Nephron (organoid): Measurements from ENCODE around the gene ARHGAP45.
A peak's percentile ranks its signal among the peaks of the same experiment; 100 is the strongest.

Experiments used
- H3K27ac Mint-ChIP-seq, 3 experiments: 2 replicates each; pipeline ENCODE4 v1.8.0; 2020; ENCODE audit warnings: mixed read lengths in 3 of 3, mild to moderate bottlenecking in 2 of 3, moderate library complexity in 1 of 3
- H3K27me3 Mint-ChIP-seq: 2 replicates; pipeline ENCODE4 v1.8.0; 2021; ENCODE audit warnings: low read depth, mild to moderate bottlenecking, moderate library complexity, mixed read lengths
- H3K36me3 Mint-ChIP-seq: 2 replicates; pipeline ENCODE4 v1.8.0; 2020; ENCODE audit warnings: low read depth, mixed read lengths
- H3K4me1 Mint-ChIP-seq: 2 replicates; pipeline ENCODE4 v1.8.0; 2020; ENCODE audit warnings: mixed read lengths
- H3K4me3 Mint-ChIP-seq, 3 experiments: 2 replicates each; pipeline ENCODE4 v1.8.0; 2020; ENCODE audit warnings: mild to moderate bottlenecking in 3 of 3, mixed read lengths in 3 of 3, moderate library complexity in 2 of 3
- H3K9me3 Mint-ChIP-seq: 2 replicates; pipeline ENCODE4 v1.8.0; 2020; ENCODE audit warnings: mixed read lengths
- TF ChIP-seq, protein P1 (sequence below), 3 experiments: fragments of 200-600 bp; sonication (generic); IDR thresholded peaks; one replicate each; pipeline ENCODE4 v1.5.0; 2021; ENCODE audit warnings: antibody characterized with exemption in 3 of 3; ENCODE audit not compliant: unreplicated experiment in 3 of 3

The ARHGAP45 gene

DNA sequence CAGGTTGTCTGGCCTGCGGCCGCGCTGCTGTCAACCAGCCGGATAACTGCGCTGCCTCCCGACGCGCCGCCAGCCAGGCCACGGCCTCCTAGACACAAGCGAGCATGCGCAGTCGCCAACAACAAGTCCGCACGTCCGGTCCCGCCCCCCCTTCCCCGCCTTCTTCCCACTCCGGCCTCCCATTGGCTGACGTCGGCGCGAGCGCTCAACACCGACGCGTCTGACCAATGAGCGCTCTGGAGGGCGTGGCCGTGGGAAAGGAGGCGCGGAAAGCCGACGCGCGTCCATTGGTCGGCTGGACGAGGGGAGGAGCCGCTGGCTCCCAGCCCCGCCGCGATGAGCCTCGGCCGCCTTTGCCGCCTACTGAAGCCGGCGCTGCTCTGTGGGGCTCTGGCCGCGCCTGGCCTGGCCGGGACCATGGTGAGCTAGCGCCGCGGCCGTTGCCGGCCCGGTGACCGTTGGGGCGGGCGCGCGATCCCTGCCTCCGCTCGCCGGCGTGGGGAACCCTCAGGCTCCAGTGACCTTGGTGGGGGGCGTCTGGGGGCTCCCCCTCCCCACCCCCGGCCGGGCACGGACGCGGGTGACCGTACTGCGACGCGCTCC is 36.8 kb downstream of the ARHGAP45 start, which contains the start of gene GPX4:
GPX4 (plus strand) TSS at position 287 of the 603 bp plus-strand sequence; CDS start at position 337, 50 bp downstream.
- Mint-ChIP-seq H3K27ac (peak within 1 kb of the TSS; percentile 86 to 97 (median 88)), H3K27me3 (peaks cover 4% of the 10 kb centered on the region), H3K9me3 (no peaks in the 10 kb centered on the region), H3K36me3 (no peaks in the 10 kb centered on the region), H3K4me3 (peak within 1 kb of the TSS; percentile 78 to 85 (median 84)), H3K4me1 (peaks cover 13% of the 10 kb centered on the region)
- TF ChIP-seq, protein P1, sequence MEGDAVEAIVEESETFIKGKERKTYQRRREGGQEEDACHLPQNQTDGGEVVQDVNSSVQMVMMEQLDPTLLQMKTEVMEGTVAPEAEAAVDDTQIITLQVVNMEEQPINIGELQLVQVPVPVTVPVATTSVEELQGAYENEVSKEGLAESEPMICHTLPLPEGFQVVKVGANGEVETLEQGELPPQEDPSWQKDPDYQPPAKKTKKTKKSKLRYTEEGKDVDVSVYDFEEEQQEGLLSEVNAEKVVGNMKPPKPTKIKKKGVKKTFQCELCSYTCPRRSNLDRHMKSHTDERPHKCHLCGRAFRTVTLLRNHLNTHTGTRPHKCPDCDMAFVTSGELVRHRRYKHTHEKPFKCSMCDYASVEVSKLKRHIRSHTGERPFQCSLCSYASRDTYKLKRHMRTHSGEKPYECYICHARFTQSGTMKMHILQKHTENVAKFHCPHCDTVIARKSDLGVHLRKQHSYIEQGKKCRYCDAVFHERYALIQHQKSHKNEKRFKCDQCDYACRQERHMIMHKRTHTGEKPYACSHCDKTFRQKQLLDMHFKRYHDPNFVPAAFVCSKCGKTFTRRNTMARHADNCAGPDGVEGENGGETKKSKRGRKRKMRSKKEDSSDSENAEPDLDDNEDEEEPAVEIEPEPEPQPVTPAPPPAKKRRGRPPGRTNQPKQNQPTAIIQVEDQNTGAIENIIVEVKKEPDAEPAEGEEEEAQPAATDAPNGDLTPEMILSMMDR (IDR thresholded peaks at IDR 0.05; ENCODE audit: unreplicated experiment in 3 of 3): no peak

DNA sequence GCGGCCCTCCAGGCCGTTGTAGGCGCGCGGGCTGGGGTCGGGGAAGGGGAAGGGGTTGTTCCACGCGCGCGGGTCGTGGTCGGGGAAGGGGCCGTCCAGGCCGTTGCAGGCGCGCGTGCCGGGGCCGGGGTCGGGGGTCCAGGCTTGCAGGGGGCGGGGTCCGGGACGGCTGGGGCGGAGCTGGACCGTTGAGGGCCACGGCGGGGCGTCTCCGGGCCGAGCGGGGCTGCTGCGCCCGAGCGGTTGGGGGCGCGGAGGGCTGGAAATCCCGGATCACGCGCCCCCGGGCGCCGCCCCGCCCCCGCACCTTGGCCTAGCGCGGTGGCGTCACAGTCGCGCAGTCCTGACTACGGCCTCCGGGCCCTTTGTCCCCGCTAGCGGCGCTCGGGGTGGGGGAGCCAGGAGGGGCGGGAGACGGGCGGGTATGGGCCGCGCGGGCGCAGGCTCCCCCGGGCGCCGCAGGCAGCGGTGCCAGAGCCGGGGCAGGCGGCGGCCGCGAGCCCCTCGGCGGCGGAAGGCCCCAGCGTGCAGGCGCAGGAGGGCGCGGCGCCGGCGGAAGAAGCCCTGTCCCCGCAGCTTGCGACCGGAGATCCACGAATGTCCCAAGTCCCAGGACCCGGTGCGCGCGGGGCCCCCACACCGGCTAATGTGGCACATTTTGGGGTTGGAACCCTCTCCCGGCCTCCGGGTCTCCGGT is 37.5 kb downstream of the ARHGAP45 start:
- peak overlapping the region in 1 of 3 experiments; percentile 85 for H3K27ac Mint-ChIP-seq
- no peaks in the 10 kb centered on the region for H3K36me3 Mint-ChIP-seq
- H3K4me1 Mint-ChIP-seq: peaks cover 10% of the 10 kb centered on the region
- H3K4me3 Mint-ChIP-seq: peak overlapping the region; percentile 78 to 85 (median 84)
- peaks cover 4% of the 10 kb centered on the region for H3K27me3 Mint-ChIP-seq
- TF ChIP-seq, protein P1 (IDR thresholded peaks at IDR 0.05; ENCODE audit: unreplicated experiment in 3 of 3): no peak
- H3K9me3 Mint-ChIP-seq: no peaks in the 10 kb centered on the region

DNA sequence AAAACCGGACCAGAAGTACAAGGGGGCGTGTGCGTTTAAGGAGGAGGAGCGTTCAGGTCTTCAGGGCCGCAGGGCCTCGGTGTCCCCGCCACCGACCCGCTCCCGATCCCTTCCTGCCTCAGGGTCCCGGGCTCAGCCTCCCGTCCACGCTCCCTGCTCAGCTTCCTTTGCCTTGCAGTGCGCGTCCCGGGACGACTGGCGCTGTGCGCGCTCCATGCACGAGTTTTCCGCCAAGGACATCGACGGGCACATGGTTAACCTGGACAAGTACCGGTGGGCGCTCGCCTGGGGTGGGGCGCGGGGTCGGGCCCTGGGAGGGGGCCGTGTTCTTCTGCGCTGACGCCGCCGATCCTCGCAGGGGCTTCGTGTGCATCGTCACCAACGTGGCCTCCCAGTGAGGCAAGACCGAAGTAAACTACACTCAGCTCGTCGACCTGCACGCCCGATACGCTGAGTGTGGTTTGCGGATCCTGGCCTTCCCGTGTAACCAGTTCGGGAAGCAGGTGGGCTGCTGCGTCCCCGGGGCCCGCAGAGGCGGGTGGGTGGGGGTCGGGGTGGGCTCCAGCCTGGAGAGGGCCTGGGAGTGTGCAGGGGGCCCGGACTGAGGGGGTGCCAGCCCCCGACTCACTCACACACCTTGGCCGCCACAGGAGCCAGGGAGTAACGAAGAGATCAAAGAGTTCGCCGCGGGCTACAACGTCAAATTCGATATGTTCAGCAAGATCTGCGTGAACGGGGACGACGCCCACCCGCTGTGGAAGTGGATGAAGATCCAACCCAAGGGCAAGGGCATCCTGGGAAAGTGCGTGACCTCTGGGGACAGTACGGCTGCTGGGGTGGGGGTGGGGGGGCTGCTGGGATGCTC is 38.3 kb downstream of the ARHGAP45 start:
- no peaks in the 10 kb centered on the region for H3K9me3 Mint-ChIP-seq
- no peaks in the 10 kb centered on the region for H3K36me3 Mint-ChIP-seq
- no peaks in the 10 kb centered on the region for H3K27me3 Mint-ChIP-seq
- peak overlapping the region; percentile 78 to 85 (median 84) for H3K4me3 Mint-ChIP-seq
- H3K4me1 Mint-ChIP-seq: peaks cover 10% of the 10 kb centered on the region
- TF ChIP-seq, protein P1 (IDR thresholded peaks at IDR 0.05; ENCODE audit: unreplicated experiment in 3 of 3): no peak
- peak overlapping the region in 1 of 3 experiments; percentile 85 for H3K27ac Mint-ChIP-seq

DNA sequence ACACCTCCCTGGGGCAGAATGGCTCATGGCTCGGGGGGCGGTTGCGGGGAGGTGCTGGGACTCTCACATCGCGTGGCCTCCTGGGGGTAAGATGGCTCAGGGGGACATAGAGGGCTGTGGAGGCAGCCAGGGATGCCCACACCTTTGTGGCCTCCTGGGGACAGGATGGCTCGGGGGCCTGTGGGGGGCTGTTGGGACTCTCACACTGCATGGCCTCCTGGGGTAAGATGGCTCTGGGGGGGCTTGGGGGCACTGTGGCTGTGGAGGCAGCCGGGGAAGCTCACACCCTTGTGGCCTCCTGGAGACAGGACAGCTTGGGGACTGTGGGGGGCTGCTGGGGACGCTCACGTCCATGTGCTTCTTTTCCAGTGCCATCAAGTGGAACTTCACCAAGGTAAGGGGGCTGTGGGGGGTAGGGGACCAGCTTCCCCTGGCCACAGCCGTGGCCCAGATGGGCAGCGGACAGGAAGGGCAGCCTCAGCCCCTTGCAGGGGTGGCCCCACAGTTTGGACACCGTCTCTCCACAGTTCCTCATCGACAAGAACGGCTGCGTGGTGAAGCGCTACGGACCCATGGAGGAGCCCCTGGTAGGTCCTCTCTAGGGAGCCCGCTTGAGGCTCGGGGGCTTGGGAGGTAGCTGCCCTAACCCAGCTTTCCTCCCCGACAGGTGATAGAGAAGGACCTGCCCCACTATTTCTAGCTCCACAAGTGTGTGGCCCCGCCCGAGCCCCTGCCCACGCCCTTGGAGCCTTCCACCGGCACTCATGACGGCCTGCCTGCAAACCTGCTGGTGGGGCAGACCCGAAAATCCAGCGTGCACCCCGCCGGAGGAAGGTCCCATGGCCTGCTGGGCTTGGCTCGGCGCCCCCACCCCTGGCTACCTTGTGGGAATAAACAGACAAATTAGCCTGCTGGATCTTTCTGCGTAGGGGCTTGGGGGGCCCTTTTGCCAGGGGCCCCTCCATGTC is 39.2 kb downstream of the ARHGAP45 start:
- TF ChIP-seq, protein P1 (IDR thresholded peaks at IDR 0.05; ENCODE audit: unreplicated experiment in 3 of 3): no peak
- Mint-ChIP-seq H3K36me3 (no peaks in the 10 kb centered on the region), H3K4me1 (peaks cover 10% of the 10 kb centered on the region), H3K4me3 (peak overlapping the region; percentile 76 to 84 (median 79)), H3K9me3 (no peaks in the 10 kb centered on the region), H3K27ac (peak overlapping the region in 1 of 3 experiments; percentile 41), H3K27me3 (no peaks in the 10 kb centered on the region)
